GM19468 (cell line): ENCODE data around the gene NPRL2.
A peak's percentile ranks its signal among the peaks of the same experiment; 100 is the strongest.

Source experiments
- ATAC-seq: cut with Tn5 transposase; IDR thresholded peaks from one replicate; pipeline ENCODE4 v1.9.1; 2021; ENCODE audit warnings: mild to moderate bottlenecking, moderate library complexity, moderate number of reproducible peaks; ENCODE audit not compliant: unreplicated experiment; ENCODE audit errors: extremely low read depth

The NPRL2 gene

DNA sequence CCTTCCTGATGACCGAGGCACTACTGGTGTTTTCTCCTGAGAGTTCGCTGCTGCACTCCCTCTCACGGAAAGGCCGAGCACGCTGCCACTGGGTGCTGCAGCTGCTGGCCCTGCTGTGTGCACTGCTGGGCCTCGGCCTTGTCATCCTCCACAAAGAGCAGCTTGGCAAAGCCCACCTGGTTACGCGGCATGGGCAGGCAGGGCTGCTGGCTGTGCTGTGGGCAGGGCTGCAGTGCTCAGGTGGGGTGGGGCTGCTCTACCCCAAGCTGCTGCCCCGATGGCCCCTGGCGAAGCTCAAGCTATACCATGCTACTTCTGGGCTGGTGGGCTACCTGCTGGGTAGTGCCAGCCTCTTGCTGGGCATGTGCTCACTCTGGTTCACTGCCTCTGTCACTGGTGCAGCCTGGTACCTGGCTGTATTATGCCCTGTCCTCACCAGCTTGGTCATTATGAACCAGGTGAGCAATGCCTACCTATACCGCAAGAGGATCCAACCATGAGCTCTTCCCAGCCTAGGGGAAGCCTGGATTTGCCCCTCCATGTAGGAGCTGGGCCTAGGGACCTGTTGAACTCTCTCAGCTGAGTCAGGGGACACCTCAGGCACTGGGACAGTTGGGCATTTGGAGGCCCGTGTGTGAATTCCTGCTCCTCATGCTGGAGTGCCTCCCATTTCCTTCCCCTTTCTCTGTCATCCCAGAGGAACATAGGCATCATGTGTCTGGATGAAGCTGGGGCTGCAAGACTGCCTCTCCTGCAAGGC, 2.9 kb upstream of the NPRL2 start:
- no peak for ATAC-seq

DNA sequence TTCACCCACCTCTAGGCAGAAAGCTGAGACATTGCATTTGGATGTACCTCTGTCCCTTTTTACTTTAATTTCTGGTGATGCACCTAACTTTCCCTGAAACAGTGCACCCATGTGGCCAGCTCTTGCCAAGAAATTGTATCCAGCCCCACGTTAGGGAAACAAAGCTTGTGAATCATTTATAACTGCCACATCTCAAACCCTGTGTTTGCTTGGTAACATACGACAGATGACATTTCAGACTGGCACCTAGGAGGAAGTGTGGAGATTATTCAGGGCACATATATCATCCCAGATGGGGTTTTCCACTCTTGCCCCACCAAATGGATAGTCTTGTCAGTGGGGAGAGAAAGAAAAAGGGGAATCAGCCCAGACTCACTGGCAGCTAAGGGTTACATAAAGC, 2.2 kb upstream of the NPRL2 start:
- ATAC-seq, result no peak

DNA sequence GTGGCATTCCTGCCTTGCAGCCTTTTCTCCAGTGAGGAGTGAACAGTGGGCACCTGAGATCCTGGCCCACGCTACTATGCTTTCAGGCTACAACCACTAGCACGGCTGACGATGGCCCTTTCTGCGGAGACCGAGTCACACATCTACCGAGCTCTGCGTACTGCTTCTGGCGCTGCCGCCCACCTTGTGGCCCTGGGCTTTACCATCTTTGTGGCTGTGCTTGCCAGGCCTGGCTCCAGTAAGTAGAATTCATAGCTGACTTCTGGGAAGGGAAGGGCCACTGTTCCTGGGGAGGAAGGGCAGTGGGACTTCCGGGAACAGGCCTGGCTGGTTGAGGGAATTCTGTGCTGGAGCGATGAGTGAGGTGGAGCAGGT, 735 bp upstream of the NPRL2 start:
- no peak for ATAC-seq

DNA sequence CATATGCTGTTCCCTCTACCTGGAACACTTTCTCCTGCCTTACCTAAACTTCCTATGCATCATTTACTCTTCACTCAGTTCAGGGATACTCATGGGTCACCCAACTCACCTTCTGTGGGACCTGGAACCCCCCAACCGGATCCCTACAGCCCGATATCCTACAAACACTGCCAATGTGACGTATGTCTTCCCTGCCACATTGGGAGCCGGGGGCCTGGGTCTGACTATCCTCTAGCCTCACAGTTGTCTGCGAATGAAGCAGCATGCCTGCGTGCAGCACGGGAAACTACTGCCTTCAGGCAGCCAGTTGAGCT, 405 bp downstream of the NPRL2 start:
- ATAC-seq, result peak; percentile 3

DNA sequence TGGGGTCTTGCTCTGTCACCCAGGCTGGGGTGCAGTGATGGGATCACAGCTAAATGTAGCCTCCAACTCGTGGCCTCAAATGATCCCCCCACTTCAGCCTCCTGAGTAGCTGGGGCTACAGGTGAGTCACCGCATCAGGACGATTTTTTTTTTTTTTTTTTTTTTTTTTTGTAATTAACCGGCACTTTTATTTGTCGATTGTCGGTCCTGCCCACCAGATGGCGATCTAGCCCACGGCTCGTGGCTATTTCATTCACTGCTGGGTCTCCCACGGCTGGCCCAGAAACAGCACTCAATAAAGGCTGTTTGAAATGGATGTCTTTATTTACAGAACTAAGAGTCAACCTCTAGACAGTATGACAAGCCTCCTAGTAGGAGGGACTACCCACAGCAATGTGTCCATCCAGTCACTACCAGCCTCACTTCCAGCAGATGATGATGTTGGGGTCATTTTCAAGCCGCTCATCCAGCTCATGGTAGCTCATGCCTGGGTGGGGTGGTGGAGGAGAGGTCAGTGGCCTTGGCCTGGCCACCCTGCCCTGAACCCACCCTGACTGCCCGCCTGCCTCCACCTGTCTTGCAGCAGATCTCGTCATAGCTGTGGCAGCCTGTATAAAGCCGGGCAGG, 3.3 kb downstream of the NPRL2 start:
- ATAC-seq, result no peak

DNA sequence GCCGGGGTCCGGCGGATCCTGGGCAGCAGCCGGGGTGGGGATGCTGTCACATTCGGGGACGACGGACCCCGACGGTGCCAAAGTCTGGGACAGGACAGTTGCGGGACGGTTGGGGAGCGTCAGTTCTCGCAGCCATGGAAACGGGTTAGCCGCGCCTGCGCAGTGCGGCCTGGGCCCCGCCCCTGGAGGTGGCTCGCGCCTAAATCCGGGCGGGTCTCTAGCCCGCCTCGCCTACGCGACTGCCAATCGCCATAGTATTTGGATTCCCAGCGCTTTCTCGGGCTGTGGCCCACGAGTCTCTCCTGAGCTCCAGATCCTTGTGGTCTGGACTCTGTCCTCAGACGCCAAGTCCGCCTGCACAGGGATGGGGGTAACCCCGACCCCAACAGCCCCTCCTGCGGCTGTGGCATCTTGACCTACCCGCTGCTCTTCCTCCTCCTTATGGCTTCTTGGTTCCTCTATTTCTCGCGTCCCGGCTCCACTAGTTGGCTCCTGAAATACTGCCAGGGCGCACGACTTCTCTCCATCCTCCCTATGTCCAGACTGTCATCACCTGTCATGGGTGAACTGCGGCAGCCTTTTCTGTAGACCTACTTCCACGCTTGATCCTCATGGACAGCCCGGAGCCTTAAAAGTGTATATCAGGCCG, 4.9 kb downstream of the NPRL2 start, which contains the start of gene ZMYND10:
TSS of gene ZMYND10 (minus strand) at position 147 of the 649 bp plus-strand sequence. CDS start 153 bp downstream, outside the sequence.
- no peak for ATAC-seq

DNA sequence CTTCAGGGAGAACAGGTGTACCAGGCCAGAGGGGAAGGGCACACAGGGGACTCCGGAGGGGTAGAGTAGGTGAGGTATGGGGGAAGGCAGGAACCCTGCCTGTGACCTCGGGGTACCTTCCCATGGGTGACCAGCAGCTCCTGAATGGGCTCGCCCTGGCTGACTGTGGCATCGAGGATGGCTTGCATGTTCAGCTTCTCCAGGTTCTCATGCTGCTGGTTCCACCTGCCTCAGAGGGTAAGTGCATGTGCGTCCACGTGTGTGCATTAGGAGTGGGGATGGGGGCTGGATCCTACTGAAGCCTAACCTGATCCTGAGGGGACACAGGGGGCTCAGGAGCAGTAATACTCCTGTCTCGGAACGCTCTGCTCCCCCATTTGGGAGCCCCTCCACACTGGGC, 5.6 kb downstream of the NPRL2 start:
- ATAC-seq, result no peak

DNA sequence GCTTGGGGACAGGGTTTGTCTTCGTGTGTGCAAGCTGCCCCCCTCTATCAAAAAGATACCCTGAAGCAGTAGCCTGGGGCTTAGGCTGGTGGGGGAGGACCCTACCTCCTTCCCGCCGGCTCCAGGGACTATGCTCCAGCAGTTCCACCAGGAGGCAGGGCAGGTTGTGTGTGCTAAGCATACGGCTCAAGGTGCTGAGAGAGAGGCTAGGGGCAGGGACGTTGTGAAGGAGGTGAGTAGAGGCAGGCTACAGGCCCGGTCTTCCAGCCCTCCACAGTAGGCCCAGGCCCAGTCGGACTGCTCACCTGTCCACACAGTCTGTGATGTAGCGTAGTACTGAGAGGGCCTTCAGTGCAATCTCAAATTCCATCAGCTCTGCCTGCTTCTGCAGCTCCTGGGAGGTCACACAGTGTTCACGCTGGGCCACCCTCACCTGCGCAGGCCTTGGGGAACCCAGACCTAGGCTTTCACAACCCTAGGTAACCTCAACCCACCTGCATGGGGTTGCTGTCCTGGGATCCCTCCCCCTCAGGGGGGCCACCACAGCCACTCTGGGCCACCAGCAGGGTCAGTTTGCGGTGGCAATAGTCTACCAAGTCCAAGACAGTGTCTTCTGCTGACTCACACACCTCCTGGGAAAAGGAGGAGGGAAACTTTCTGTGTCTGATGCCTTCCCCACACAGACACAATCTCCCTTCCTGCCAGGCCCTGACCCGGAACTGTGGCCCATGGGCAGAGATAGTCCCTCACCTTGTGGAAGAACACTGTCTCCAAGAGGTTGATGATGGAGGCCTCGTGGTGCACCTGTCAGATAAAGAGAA, 7.6 kb downstream of the NPRL2 start:
- ATAC-seq, result no peak

DNA sequence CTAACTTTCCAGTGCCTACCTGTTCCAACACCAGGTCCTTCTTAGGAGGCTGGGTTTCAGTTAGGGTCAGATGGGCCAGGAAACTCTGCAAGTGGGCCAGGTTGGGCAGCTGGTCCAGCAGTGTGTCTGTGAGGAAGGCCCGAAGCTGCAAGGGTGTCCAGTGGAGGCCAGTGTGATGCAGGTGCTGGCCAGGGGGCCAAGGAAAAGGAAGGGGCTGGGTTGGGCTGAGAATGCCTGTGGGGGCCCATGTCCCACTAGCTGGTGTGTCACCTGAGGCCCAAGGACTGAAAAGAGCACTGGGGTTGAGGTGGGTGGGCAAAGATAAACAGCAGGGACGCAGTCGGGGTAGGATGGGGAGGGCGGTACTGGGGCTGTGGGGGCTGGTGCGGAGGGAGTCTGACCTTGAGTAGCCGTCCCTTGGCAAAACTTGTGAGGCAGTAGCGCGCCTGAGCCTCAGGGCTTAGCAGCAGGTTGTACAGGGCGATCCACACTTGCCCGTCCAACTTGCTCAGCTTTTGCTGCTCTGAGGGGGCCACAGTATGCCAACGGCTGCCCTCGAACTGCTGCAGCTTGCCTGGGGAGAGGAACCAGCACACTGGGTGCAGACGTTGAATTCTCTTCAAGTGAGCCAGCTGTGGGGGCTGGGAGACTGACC, 8.5 kb downstream of the NPRL2 start:
- ATAC-seq, result no peak

DNA sequence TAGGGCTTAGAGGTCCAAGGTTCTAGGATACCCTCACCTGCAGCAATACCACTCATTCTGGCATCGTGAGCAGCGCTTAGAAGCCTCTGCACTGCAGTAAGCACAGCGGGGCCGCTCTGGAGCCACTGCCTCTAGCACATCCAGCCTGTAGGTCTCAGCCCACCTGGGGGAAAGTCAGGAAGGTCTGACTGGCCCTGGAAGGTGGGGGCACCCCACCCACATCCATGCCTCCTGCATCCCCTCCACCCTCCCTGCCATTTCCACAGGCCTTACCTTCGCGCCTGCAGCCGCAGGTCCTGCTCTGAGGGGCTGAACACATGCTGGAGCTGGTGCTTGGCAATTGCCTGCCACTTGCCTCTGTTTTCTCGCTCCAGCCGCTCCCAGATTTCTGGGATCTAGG, 9.0 kb downstream of the NPRL2 start:
- no peak for ATAC-seq

DNA sequence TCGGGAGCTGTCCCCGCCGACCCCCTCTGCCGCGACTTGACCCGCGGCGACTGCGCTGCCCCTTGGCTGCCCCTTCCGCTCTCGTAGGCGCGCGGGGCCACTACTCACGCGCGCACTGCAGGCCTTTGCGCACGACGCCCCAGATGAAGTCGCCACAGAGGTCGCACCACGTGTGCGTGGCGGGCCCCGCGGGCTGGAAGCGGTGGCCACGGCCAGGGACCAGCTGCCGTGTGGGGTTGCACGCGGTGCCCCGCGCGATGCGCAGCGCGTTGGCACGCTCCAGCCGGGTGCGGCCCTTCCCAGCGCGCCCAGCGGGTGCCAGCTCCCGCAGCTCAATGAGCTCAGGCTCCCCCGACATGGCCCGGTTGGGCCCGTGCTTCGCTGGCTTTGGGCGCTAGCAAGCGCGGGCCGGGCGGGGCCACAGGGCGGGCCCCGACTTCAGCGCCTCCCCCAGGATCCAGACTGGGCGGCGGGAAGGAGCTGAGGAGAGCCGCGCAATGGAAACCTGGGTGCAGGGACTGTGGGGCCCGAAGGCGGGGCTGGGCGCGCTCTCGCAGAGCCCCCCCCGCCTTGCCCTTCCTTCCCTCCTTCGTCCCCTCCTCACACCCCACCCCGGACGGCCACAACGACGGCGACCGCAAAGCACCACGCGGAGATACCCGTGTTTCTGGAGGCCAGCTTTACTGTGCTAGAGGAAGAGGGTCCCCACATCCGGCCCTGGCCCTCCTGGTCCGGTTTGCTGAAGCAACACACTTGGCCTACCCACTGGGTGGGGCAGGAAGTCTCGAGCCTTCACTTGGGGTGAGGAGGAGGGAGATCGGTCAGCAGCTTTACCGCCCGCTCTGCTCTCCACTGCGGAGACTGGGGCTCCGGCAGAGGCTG, 9.9 kb downstream of the NPRL2 start, which contains the start of gene RASSF1:
TSS of gene RASSF1 (minus strand) at position 389 of the 882 bp plus-strand sequence. CDS start at position 358, 31 bp downstream.
- ATAC-seq, result no peak

DNA sequence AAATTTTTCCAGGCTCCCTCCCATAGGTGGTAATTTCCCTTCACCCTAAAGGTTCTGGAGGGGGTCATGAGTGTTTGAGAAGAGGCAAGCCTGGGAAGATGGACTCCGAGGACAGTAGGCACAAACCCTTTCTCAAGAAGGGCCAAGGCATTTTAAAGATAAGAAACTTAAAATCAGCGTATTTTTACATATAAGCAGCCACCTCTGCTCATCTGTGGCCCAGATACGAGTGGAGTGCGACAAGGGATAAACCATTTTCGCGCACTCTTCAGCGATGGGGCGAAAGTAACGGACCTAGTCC, 10.5 kb downstream of the NPRL2 start:
- no peak for ATAC-seq

DNA sequence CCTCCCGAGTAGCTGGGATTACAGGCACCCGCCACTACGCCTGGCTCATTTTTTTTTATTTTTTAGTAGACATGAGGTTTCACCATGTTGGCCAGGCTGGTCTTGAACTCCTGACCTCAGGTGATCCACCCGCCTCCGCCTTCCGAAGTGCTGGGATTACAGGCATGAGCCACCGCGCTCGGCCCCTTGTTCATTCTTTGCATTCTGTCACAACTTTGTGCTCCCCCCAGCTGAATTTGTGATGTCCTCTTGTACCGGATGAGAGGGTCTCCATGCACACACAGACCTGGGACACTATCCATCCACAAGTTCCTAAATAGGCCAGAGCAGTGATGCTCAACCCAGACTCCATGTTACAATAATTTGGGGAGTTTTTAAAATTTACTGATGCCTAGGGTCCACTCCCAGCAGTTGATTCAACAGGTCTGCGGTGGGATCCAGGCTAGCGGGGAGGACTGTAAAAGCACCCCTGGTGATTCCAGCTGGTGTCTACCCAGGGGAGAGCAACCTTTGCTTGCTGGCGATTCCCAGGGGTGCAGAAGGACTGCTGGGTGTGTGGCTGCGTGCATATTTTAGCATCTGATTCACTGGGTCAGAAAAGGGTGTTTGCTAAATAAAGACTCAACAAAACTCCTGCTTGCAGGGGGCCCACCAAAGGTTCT, 11.0 kb downstream of the NPRL2 start:
- no peak for ATAC-seq

DNA sequence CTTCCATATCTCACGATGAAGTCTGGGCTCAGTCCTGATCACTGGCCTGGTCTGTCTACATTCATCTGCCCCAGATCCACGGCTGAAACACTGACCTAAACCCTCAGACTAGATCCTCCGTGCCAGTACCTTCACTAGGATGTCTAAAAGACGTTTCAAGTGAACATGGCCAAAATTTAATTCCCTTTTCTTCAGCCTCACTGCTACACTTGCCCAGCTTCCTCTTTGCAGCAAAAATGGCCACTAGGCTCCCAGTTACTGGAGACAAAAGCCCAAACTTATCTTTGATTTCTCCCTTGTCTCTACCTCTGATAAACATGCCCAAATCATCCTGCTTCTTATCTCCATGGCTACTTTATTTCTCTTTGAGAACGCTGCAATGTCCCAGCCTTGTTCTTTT, 11.6 kb downstream of the NPRL2 start:
- ATAC-seq, result no peak

DNA sequence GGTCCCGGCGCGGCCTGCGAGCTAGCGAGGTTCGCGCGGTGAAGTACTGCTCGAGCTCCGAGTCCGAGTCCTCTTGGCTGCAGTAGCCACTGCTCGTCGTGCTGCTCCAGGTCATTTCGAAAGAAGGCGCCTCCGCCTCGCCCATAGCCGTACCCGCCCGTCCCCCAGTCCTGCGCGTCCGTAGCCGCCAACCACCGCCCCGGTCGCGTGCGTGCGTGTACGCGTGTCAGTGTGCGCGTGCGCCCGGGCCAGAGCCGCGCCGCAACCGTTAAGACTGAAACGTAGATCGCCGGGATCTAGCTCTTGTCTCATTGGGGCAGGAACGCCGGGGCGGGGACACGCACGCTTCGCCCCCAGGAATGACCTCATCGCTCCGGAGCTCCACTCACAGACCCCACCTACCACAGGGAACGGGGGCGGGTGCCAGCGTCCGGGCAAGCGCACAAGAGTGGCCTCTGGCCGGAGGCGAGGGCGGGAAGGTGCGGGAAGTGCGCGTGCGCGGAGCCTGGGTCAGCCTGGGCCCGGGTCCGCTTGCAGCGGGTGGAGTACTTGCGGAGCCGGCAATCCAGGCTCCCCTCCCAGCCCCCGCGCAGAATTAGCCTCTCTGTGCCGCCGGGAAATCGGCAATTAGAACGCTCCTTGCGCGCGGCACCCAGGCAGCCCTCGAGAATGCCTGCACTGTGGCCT, 13.3 kb downstream of the NPRL2 start:
- ATAC-seq, result peak; percentile 64

DNA sequence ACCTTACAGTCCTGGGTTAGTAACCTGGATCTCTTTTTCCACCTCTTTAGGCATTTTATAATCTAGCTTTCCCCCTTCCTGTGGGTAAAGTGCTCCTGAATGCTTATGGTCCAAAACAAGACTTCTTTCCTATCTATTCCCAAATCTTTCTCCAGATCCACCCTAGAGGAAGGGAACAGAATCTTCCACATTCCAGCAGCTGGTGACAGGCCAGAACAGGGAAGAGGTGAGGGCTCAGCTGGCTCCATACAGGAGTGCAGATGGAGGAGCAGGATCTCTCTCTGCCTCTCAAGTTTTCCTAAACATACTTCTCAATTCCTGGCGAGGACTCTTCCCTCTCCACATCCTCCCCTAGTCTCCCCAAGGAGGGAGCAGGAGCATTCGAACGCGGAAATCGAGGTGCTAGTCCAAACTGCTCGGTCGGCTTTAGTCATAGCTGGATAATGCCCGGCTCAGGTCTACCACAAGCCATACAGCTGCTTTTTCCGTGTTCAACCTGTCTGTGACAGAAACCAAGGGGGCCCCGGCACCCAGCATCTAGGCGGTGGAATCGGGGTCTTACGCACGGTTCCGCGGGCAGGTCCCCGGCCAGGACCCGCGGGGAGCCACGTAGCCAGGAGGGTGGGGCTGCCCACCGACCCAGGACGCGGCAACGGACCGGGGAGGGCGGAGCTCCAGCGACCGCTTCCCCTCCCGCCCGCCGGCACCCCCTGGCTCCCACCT, 14.0 kb downstream of the NPRL2 start:
- peak; percentile 4 for ATAC-seq

DNA sequence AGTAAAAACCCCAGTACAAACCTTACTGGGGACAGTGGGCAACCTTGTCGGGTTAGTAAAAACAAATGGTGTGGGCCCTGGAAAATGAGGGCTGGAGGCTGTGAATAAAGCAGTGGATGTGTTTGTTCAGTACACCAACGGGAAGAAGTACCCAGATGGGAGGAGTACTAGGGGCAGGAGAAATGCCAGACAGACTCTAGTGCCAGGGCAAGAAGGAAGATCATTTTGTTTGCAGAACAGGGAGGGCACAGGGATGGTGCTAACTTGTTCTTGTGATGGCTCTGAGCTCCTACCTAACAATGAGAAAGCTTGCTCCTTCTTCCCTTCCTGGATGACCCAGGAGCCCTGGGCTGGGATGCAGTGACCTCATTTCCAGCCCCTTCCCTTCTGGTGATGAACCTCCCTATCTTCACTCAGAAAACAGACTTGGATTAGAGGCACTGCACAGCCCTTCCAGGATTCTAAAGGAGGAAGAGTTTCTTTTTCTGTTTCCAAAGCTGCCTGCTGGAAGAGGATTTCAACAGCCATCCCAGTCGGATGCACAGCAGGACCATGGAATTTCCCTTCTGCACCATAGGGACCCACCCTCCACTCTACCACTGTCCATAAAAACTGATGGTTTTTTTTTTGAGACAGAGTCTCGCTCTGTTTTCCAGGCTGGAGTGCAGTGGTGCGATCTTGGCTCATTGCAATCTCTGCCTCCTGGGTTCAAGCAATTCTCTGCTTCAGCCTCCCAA, 16.1 kb downstream of the NPRL2 start:
- ATAC-seq, result no peak
